Endodermal cell (in vitro differentiated cells): ENCODE measurements around the gene GAP43. TPM values are rescaled to one million over a fixed set of nuclear protein-coding genes. Genes with fewer than 3 reads are reported as not detected.

Source experiments
- DNase-seq: peaks from one replicate; pipeline ENCODE4 v3.0.0-alpha.2; 2017
- H3K27ac ChIP-seq: 2 replicates; pipeline ENCODE4 v1.5.1; 2013; ENCODE audit warnings: mild to moderate bottlenecking, low read depth, low read length, moderate library complexity
- H3K27me3 ChIP-seq: 2 replicates; pipeline ENCODE4 v1.6.1; 2013; ENCODE audit warnings: mild to moderate bottlenecking, low read length, moderate library complexity; ENCODE audit not compliant: insufficient read depth, control insufficient read depth, poor library complexity, severe bottlenecking
- H3K36me3 ChIP-seq: 2 replicates; pipeline ENCODE4 v1.7.0; 2013; ENCODE audit warnings: mild to moderate bottlenecking, low read length, moderate library complexity; ENCODE audit not compliant: control insufficient read depth, insufficient read depth
- H3K4me1 ChIP-seq: one replicate; pipeline ENCODE4 v1.7.0; 2013; ENCODE audit warnings: low read length; ENCODE audit not compliant: control insufficient read depth, insufficient read depth
- H3K4me3 ChIP-seq: 2 replicates; pipeline ENCODE4 v1.5.1; 2013; ENCODE audit warnings: mild to moderate bottlenecking, low read length, moderate library complexity
- H3K9ac ChIP-seq: 2 replicates; pipeline ENCODE4 v1.6.1; 2013; ENCODE audit warnings: mild to moderate bottlenecking, low read length, moderate library complexity; ENCODE audit not compliant: poor library complexity, severe bottlenecking; ENCODE audit errors: extremely low read depth
- H3K9me3 ChIP-seq: 2 replicates; pipeline ENCODE4 v1.6.1; 2013; ENCODE audit warnings: mild to moderate bottlenecking, low read length, moderate library complexity; ENCODE audit not compliant: control insufficient read depth
- H3K27ac Mint-ChIP-seq: 2 replicates; pipeline ENCODE4 v1.8.0; 2020; ENCODE audit warnings: mixed read lengths
- H3K27me3 Mint-ChIP-seq: 2 replicates; pipeline ENCODE4 v1.8.0; 2021; ENCODE audit warnings: mild to moderate bottlenecking, mixed read lengths; ENCODE audit not compliant: insufficient read depth
- H3K36me3 Mint-ChIP-seq: 2 replicates; pipeline ENCODE4 v1.8.0; 2020; ENCODE audit warnings: low read depth, mixed read lengths
- H3K4me1 Mint-ChIP-seq: 2 replicates; pipeline ENCODE4 v1.8.0; 2020; ENCODE audit warnings: mixed read lengths
- H3K4me3 Mint-ChIP-seq: 2 replicates; pipeline ENCODE4 v1.8.0; 2020; ENCODE audit warnings: mild to moderate bottlenecking, moderate library complexity, mixed read lengths
- H3K9me3 Mint-ChIP-seq: 2 replicates; pipeline ENCODE4 v1.8.0; 2020; ENCODE audit warnings: mild to moderate bottlenecking, mixed read lengths
- WGBS, 2 experiments: methylation state at CpG; one replicate each; pipeline versions ENCODE4 v1.1.5 to v1.1.7; 2013; ENCODE audit warnings: missing lambda C conversion rate in 2 of 2, mixed read lengths in 1 of 2; ENCODE audit not compliant: insufficient coverage in 1 of 2, insufficient read length in 1 of 2; 5-methylcytosine and 5-hydroxymethylcytosine counted together
- total RNA-seq, 2 donors: library from RNA; stranded (reverse); fragmentation: NEBNext Ultra II Directional in 1 of 2; extraction: Animal tissue kit (Norgen Biotek cat#: 25700) in 1 of 2; gene quantifications; 2 replicates in 1 of 2; 3 replicates in 1 of 2; pipeline ENCODE4 v1.2.1, GENCODE V29; 2021
- TF ChIP-seq, protein P1 (sequence below): fragments of 200-600 bp; sonication (generic); conservative IDR thresholded peaks from 2 replicates; pipeline ENCODE4 v1.5.0; 2021; ENCODE audit warnings: antibody characterized with exemption, mild to moderate bottlenecking

The GAP43 gene
- total RNA-seq, 2 donors from 2014 or later: 1.5 to 8.0 TPM

DNA sequence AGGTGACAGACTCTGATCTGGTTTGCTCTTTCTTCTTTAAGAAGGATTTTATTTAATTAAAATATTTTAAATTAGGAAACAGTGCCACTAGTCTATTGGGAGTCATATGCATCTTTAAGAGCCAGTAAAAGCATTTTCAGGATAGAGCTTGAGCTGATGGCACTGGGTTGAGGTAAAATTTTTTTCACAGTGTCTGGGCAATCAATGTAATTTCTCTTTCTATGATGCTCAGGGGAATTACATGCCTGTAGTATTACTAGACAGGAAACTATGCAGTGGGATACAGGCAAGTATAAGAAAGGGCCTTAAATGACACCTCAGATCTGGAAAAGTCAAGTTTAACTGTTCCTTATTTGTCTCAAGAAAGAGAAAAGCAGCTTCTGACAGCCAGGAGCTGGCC, 76.4 kb downstream of the GAP43 start:
- peaks cover 27% of the 10 kb centered on the region for H3K9me3 ChIP-seq
- peak overlapping the region; percentile 92 for H3K27ac ChIP-seq
- no peak overlapping the region for H3K4me3 ChIP-seq
- no peak for DNase-seq
- H3K4me1 Mint-ChIP-seq: peaks cover 7% of the 10 kb centered on the region
- peaks cover 2% of the 10 kb centered on the region for H3K36me3 Mint-ChIP-seq
- H3K4me3 Mint-ChIP-seq: no peak overlapping the region
- H3K27me3 ChIP-seq: no peaks in the 10 kb centered on the region
- H3K9ac ChIP-seq: no peak overlapping the region
- no peaks in the 10 kb centered on the region for H3K27me3 Mint-ChIP-seq
- H3K27ac Mint-ChIP-seq: no peak overlapping the region
- H3K9me3 Mint-ChIP-seq: no peaks in the 10 kb centered on the region
- TF ChIP-seq, protein P1, sequence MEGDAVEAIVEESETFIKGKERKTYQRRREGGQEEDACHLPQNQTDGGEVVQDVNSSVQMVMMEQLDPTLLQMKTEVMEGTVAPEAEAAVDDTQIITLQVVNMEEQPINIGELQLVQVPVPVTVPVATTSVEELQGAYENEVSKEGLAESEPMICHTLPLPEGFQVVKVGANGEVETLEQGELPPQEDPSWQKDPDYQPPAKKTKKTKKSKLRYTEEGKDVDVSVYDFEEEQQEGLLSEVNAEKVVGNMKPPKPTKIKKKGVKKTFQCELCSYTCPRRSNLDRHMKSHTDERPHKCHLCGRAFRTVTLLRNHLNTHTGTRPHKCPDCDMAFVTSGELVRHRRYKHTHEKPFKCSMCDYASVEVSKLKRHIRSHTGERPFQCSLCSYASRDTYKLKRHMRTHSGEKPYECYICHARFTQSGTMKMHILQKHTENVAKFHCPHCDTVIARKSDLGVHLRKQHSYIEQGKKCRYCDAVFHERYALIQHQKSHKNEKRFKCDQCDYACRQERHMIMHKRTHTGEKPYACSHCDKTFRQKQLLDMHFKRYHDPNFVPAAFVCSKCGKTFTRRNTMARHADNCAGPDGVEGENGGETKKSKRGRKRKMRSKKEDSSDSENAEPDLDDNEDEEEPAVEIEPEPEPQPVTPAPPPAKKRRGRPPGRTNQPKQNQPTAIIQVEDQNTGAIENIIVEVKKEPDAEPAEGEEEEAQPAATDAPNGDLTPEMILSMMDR: no peak
- H3K36me3 ChIP-seq: no peaks in the 10 kb centered on the region
- no peaks in the 10 kb centered on the region for H3K4me1 ChIP-seq

DNA sequence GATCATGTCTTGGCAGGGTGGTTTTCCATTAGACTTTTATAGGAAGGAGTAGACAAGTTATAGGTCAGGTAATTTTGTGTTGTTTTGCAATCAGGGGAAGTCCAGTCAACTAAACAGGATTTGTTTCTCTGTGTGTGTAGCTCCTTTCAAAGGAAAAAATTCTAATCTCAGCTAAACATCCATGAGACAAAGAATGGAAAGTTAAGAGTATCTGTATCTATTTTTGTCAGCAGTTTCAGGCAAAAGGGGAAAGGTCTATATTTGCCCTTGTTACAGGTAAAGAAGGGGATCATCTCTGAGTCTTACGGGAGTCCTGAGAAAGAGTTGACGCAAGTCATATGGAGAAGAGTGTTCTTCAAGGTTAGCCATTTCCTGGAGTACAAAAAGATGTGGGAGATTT, 79.3 kb downstream of the GAP43 start:
- peaks cover 15% of the 10 kb centered on the region for H3K4me1 Mint-ChIP-seq
- H3K27ac Mint-ChIP-seq: no peak overlapping the region
- Histone ChIP-seq H3K27me3 (no peaks in the 10 kb centered on the region), H3K9me3 (peaks cover 27% of the 10 kb centered on the region), H3K9ac (no peak overlapping the region), H3K4me1 (no peaks in the 10 kb centered on the region), H3K4me3 (peak overlapping the region; percentile 53), H3K36me3 (no peaks in the 10 kb centered on the region), H3K27ac (no peak overlapping the region)
- H3K4me3 Mint-ChIP-seq: no peak overlapping the region
- DNase-seq: no peak
- H3K27me3 Mint-ChIP-seq: no peaks in the 10 kb centered on the region
- peaks cover 2% of the 10 kb centered on the region for H3K36me3 Mint-ChIP-seq
- 92 to 95% methylated on average over 2 of the region's 2 CpGs for WGBS, 2 experiments
- H3K9me3 Mint-ChIP-seq: no peaks in the 10 kb centered on the region
- TF ChIP-seq, protein P1: no peak

DNA sequence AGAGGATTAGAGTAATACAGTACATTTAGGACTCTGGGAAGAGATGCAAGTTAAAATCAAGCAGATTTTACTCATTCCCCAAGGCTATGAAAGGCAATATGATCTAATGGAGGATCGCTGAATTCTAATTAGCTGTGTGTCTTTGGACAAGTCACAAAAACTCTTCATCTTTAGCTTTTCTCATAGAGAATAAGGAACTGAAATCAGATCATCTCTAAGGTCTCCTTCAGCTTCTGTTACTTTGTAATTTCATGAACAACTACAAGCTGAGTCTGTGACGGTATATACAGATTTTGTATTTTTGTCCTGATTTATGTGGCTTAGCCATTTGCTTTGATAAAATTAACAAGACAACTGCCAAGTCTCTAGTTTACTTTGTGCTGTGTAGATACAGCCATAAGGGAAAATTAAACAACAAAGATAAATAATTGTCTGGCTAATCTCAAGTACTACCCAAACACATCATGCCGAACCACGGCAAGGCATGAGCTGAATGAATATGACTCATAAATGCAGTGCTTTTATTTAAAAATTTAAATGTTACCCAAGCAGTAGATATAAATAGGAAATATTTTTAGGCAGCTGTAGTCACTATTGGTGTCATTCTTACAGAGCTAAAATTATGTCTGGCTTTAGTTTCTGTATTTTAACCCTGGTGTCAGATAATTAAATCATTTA, 81.5 kb downstream of the GAP43 start:
- Mint-ChIP-seq H3K9me3 (no peaks in the 10 kb centered on the region), H3K4me3 (no peak overlapping the region), H3K4me1 (peaks cover 13% of the 10 kb centered on the region), H3K27ac (no peak overlapping the region), H3K27me3 (no peaks in the 10 kb centered on the region), H3K36me3 (peaks cover 2% of the 10 kb centered on the region)
- Histone ChIP-seq H3K27ac (no peak overlapping the region), H3K36me3 (no peaks in the 10 kb centered on the region), H3K9ac (no peak overlapping the region), H3K4me1 (no peaks in the 10 kb centered on the region), H3K27me3 (no peaks in the 10 kb centered on the region), H3K9me3 (peaks cover 27% of the 10 kb centered on the region), H3K4me3 (no peak overlapping the region)
- WGBS, 2 experiments: 89 to 92% methylated on average over 2 to 4 of the region's 4 CpGs
- TF ChIP-seq, protein P1: no peak
- DNase-seq: no peak
